ENCODE data around the gene CNIH2. TPM values are rescaled to one million over a fixed set of nuclear protein-coding genes. Genes with fewer than 3 reads are reported as not detected.

CNIH2 gene
- total and polyA plus RNA-seq, 2 of the 13 experiments (the other 11 are each of a cell fraction or from before 2014, with no cell fraction given), result 0.60 to 0.69 TPM

- TF ChIP-seq, protein P1, sequence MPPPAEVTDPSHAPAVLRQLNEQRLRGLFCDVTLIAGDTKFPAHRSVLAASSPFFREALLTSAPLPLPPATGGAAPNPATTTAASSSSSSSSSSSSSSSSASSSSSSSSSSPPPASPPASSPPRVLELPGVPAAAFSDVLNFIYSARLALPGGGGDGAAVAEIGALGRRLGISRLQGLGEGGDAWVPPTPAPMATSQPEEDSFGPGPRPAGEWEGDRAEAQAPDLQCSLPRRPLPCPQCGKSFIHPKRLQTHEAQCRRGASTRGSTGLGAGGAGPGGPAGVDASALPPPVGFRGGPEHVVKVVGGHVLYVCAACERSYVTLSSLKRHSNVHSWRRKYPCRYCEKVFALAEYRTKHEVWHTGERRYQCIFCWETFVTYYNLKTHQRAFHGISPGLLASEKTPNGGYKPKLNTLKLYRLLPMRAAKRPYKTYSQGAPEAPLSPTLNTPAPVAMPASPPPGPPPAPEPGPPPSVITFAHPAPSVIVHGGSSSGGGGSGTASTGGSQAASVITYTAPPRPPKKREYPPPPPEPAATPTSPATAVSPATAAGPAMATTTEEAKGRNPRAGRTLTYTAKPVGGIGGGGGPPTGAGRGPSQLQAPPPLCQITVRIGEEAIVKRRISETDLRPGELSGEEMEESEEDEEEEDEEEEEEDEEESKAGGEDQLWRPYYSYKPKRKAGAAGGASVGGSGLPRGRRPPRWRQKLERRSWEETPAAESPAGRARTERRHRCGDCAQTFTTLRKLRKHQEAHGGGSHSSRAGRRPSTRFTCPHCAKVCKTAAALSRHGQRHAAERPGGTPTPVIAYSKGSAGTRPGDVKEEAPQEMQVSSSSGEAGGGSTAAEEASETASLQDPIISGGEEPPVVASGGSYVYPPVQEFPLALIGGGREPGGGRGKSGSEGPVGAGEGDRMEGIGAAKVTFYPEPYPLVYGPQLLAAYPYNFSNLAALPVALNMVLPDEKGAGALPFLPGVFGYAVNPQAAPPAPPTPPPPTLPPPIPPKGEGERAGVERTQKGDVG (CRISPR knock-in tag; IDR thresholded peaks at IDR 0.05; ENCODE audit: borderline replicate concordance), result no peak
- TF ChIP-seq ZNF496 (CRISPR knock-in tag; IDR thresholded peaks at IDR 0.05; ENCODE audit: insufficient replicate concordance), result no peak
- TF ChIP-seq, protein P2, sequence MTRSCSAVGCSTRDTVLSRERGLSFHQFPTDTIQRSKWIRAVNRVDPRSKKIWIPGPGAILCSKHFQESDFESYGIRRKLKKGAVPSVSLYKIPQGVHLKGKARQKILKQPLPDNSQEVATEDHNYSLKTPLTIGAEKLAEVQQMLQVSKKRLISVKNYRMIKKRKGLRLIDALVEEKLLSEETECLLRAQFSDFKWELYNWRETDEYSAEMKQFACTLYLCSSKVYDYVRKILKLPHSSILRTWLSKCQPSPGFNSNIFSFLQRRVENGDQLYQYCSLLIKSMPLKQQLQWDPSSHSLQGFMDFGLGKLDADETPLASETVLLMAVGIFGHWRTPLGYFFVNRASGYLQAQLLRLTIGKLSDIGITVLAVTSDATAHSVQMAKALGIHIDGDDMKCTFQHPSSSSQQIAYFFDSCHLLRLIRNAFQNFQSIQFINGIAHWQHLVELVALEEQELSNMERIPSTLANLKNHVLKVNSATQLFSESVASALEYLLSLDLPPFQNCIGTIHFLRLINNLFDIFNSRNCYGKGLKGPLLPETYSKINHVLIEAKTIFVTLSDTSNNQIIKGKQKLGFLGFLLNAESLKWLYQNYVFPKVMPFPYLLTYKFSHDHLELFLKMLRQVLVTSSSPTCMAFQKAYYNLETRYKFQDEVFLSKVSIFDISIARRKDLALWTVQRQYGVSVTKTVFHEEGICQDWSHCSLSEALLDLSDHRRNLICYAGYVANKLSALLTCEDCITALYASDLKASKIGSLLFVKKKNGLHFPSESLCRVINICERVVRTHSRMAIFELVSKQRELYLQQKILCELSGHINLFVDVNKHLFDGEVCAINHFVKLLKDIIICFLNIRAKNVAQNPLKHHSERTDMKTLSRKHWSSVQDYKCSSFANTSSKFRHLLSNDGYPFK (CRISPR knock-in tag; IDR thresholded peaks at IDR 0.05; ENCODE audit: borderline replicate concordance), result no peak
- TF ChIP-seq ZFAT (CRISPR knock-in tag; conservative IDR thresholded peaks at IDR 0.05), result no peak
- no peak for TF ChIP-seq NR2F2 (IDR thresholded peaks at IDR 0.05; ENCODE audit: borderline replicate concordance, low read depth)
- no peak for TF ChIP-seq ZFP36L1 (CRISPR knock-in tag; IDR thresholded peaks at IDR 0.05)
- TF ChIP-seq MAX (IDR thresholded peaks at IDR 0.05), result peak; percentile 71
- no peak for TF ChIP-seq ZNF543 (CRISPR knock-in tag; IDR thresholded peaks at IDR 0.05)
- TF ChIP-seq NFE2L2 (IDR thresholded peaks at IDR 0.05; ENCODE audit: low read length), result no peak
- no peak for TF ChIP-seq SP1 (IDR thresholded peaks at IDR 0.05)
- TF ChIP-seq SP1 (CRISPR knock-in tag; IDR thresholded peaks at IDR 0.05), result 0 out of 2 replicates have a peak, but pooled peaks have one; percentile 25
- no peak for TF ChIP-seq ZNF24 (IDR thresholded peaks at IDR 0.05)
- TF ChIP-seq HNRNPUL1 (IDR thresholded peaks at IDR 0.05; ENCODE audit: low read depth, low read length), result no peak
- no peak for TF ChIP-seq ZNF275 (CRISPR knock-in tag; IDR thresholded peaks at IDR 0.05; ENCODE audit: borderline replicate concordance)
- TF ChIP-seq, protein P3, sequence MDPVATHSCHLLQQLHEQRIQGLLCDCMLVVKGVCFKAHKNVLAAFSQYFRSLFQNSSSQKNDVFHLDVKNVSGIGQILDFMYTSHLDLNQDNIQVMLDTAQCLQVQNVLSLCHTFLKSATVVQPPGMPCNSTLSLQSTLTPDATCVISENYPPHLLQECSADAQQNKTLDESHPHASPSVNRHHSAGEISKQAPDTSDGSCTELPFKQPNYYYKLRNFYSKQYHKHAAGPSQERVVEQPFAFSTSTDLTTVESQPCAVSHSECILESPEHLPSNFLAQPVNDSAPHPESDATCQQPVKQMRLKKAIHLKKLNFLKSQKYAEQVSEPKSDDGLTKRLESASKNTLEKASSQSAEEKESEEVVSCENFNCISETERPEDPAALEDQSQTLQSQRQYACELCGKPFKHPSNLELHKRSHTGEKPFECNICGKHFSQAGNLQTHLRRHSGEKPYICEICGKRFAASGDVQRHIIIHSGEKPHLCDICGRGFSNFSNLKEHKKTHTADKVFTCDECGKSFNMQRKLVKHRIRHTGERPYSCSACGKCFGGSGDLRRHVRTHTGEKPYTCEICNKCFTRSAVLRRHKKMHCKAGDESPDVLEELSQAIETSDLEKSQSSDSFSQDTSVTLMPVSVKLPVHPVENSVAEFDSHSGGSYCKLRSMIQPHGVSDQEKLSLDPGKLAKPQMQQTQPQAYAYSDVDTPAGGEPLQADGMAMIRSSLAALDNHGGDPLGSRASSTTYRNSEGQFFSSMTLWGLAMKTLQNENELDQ (CRISPR knock-in tag; IDR thresholded peaks at IDR 0.05; ENCODE audit: borderline replicate concordance), result no peak
- TF ChIP-seq BHLHE40 (IDR thresholded peaks at IDR 0.05; ENCODE audit: low read length), result no peak
Measured at GRCh38 chr11:66312549-66313320, 34.8 kb downstream of the CNIH2 start (continued).

All from HepG2 (cell line).